ENCODE measurements around the gene ACP4. TPM values are rescaled to one million over a fixed set of nuclear protein-coding genes. Genes with fewer than 3 reads are reported as not detected.
"Not testable (repeated sequence)": the region's sequence is repeated elsewhere in the genome, so short reads cannot be mapped to it uniquely, and the experiment has no call there.

ACP4 gene
- total RNA-seq, 1 donor from 2014 or later, result not detected

- no peak overlapping the region for H3K4me3 ChIP-seq (ENCODE audit: low read depth, low read length)
- TF ChIP-seq CTCF (conservative IDR thresholded peaks at IDR 0.05; ENCODE audit: low read depth, low read length), result no peak
- DNase-seq (ENCODE audit: low read depth), result no peak
Observed at GRCh38 chr19:50779504-50780457, 10.4 kb upstream of the ACP4 start.

- DNase-seq (ENCODE audit: low read depth), result no peak
- TF ChIP-seq CTCF (conservative IDR thresholded peaks at IDR 0.05; ENCODE audit: low read depth, low read length), result no peak
- no peak overlapping the region for H3K4me3 ChIP-seq (ENCODE audit: low read depth, low read length)
Observed at GRCh38 chr19:50780753-50781435, 9.3 kb upstream of the ACP4 start.

- not testable (repeated sequence) for H3K4me3 ChIP-seq (ENCODE audit: low read depth, low read length); DNase-seq (ENCODE audit: low read depth)
Observed at GRCh38 chr19:50783848-50784152, 6.4 kb upstream of the ACP4 start.

- no peak for DNase-seq (ENCODE audit: low read depth)
Observed at GRCh38 chr19:50784710-50785109, 5.5 kb upstream of the ACP4 start.

GRCh38 chr19:50785329-50785728 lies 4.9 kb upstream of the ACP4 start:
- no peak for DNase-seq (ENCODE audit: low read depth)
- no peak for TF ChIP-seq CTCF (conservative IDR thresholded peaks at IDR 0.05; ENCODE audit: low read depth, low read length)
- no peak overlapping the region for H3K4me3 ChIP-seq (ENCODE audit: low read depth, low read length)

More at GRCh38 chr19:50784710-50785109, 5.5 kb upstream of the ACP4 start:
- no peak for TF ChIP-seq CTCF (conservative IDR thresholded peaks at IDR 0.05; ENCODE audit: low read depth, low read length)
- H3K4me3 ChIP-seq (ENCODE audit: low read depth, low read length), result no peak overlapping the region

- no peak for TF ChIP-seq CTCF (conservative IDR thresholded peaks at IDR 0.05; ENCODE audit: low read depth, low read length)
- no peak for DNase-seq (ENCODE audit: low read depth)
- H3K4me3 ChIP-seq (ENCODE audit: low read depth, low read length), result no peak overlapping the region
Observed at GRCh38 chr19:50790922-50791467, 780 bp downstream of the ACP4 start.

- no peak for DNase-seq (ENCODE audit: low read depth)
- no peak for TF ChIP-seq CTCF (conservative IDR thresholded peaks at IDR 0.05; ENCODE audit: low read depth, low read length)
- no peak overlapping the region for H3K4me3 ChIP-seq (ENCODE audit: low read depth, low read length)
Observed at GRCh38 chr19:50791594-50792271, 1.5 kb downstream of the ACP4 start.

Measured in epithelial cell of proximal tubule (primary cell).